HG03108 (cell line): ENCODE data around the gene COL9A3.

ENCODE experiments used
- ATAC-seq: cut with Tn5 transposase; IDR thresholded peaks from one replicate; pipeline ENCODE4 v1.9.1; 2021; ENCODE audit warnings: moderate library complexity; ENCODE audit not compliant: unreplicated experiment

The COL9A3 gene

DNA sequence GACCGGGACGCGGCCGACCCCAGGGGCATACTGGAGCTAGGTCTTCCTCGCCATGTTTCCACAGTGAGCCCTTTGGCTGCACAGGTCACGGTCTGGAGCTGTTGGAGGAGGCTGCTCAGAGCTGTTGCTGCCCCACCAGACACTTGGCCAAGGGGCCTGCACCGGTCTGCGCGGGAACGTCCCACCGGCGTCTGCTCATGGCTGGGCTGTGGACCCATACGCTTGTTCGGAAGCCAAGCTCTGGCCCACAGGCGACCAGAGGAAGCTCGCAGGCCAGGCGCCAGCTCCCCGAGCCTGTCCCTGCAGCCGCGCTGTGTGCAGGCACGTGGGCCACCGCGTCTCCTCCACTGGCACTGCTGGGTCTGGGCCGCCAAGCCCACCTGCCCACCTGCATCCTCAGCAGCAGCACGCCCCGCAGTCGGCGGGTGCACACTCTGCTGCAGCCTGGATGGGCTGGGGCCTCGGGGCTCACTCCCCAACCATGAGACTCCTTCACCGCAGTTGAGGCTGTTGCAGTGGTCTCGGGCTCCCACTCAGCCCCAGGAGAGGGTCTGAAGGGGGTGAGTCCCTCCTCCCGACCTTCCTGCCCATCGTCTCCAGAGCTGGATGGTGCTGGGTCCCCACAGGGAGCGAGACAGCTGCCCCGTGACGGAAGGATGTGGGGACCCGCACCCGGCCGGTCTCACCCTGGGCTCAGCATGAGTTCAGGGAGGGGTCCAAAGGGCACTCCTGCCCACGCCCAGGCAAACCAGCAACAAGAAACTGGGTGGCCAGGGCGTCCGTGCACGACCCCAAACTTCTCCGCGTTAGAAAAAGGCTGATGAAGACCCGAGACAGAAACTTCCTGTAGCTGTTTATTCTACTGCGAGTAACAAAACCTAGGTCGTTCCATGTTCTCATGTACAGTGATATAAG, 60.3 kb downstream of the COL9A3 start:
- no peak for ATAC-seq

- ATAC-seq: no peak
These were observed 61.6 kb downstream of the COL9A3 start for GRCh38 chr20:62878244-62879038.

DNA sequence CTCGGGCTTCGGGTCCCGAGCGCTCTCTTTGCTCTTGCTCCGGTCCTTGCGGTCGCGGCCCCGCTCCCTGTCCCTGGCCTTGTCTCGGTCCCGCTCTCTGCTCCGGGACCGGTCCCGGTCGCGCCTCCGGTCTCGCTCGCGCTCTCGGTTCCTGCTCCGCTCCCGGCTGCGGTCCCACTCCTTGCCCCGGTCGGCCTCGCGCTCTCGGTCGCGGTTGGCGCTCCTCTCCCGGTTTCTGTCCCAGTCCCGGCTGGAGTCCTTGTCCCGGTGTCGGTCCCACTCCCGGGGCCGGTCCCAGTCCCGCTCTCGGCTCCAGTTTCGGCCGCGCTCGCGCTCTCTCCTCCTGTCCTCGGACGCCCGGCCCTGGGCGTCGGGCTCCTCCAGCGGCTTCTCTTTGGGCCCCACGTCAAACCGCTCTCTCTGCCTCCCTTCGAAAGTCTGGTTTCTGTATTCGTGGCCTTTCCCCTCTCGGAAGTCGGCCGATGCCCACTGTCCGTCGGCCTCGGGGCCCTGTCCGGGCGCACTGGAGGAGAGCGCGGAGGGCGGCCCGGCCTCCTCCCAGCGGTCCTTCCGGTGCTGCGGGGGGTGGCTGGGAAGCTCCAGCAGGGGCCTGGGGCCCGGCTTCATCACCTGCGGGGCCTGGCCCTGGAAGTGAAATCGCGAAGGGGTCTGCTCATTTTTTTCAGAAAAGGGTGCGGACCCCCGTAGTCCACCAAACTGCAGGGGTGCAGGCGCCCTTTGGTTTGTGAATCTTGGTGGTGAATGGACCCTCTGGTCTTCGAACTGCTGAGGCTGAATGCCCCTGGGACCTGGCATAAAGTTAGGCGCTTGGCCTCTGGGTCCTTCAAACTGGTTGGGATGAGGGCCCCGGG, 62.7 kb downstream of the COL9A3 start:
- no peak for ATAC-seq

DNA sequence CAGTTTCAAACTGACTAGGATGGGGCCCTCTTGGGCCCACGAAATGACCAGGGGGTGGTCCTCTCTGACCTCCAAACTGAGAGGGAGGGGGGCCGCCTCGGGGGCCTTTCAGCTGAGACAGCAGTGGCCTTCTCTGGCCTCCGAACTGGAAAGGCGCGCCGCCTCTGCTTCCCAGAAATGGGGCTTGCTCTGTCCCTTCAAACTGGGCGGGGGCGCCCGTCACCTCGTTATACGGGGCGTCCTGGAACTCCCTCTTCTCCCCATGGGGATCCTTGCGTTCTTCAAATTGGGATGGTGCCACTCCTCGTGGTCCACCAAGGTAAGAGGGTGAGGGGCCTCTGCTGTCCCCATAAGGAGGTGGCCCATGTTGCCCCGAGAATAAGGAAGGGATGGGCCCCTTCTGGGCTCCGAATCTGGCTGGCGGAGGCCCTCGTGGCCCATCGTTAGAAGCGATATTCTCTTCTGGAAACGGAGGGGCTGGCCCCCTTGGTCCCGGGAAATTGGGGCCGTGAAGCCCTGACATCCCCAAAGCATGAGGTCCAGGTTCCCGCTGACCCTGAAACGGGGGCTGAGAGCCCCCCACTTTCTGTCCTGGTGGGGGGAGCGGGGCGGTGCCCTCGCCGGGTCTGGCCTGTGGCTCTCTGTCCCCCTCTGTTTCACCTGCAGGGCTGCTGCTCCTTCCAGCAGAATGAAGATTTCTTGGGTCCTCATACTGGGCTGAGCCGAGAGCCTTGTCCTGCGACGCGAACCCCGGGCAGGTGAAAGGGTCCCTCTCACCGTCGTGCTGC, 63.5 kb downstream of the COL9A3 start:
- no peak for ATAC-seq

GRCh38 chr20:62880935-62881661, 64.2 kb downstream of the COL9A3 start:
- no peak for ATAC-seq

DNA sequence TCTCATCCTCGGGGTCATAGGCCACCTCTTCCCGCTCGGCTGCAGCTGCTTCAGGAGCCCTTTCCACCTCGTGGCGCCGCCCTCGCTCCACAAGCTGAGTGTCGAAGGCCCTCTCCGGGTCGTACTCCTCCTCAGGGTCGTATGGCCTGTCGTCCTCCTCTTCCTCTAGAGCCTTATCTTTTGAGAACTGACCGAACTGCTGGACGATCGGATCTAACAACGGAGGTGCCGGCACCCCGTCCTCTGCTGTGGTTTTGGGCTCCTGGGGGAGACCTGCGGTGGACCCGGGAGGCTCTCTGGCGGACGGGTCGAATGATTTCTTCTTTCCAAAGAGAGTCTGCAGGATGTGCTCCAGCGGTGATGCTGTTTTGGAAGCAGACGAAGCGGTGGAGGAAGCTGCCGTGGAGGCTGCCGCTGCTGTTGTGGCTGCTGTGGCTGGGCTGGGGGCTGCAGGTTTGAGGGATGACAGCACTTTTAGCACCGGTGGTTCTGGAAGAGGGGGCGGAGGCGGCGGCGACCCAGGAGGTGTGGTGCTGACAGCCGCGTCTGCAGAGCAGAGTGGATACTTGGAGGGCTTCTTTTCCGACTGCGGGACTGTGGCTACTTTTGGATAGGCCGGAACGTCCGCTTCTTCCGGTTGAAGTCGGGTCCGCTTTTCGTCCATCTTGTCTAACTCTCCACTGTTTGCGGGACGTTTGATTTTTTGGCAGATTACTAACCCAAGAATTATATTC, 65.0 kb downstream of the COL9A3 start:
- no peak for ATAC-seq

DNA sequence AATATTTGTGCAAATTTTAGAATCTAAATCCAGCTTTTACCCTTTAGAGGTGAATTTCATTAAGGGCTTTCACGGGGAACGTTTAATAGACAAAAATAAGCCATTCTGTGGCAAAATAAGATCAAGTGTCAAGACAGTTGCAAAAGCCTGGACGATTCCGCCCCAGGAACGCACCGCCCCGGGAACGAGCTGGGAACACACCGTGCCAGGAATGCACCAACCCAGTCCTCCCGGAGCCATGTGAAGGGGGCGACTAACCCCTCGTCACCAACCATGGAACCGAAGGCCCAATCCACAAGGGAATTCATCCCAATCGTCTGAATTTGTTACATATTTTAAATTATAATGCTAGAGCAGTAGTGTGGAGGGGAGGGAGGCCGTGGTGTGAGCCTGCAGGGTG, 65.6 kb downstream of the COL9A3 start:
- no peak for ATAC-seq

GRCh38 chr20:62884556-62884955, 67.7 kb downstream of the COL9A3 start:
- ATAC-seq: no peak

DNA sequence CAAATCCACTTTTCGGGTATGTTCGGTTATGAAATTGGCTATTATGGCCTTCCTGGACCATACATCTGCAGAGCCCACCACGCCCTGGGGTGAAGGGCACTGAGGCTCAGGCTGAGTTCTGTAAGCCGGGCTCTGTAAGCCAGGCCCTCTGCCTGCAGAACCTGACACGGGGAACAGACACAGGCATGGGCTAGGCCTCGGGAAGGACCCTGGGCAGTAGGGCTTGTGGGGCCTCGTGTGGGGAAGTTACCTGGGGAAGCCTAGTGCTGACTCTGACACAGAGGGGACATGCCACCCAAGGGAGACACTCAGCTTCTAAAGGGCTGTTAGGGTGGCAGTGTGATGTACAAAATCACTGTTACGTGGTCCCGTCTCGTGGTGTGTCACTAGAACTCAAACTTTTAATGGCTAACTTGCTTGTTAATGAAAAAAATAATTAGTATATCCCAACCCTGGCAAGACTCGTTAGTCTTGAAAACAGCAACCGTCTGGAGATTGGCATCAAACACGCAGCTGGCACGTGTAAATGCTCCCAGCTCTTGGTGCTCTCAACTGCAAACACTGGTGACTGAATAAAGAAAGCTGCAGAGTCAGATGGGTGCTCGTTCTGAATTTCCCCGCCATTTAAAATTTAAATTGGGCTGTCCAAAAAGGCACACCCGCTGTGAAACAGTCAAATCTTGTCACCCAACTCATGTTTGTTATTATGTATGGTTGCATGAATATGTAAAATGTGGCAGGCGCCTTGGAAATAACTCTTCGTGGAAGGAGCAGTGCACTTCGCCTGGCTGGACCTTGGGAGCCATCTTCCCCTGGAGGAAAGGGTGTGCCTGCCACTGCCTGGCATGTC, 68.4 kb downstream of the COL9A3 start:
- ATAC-seq: no peak

DNA sequence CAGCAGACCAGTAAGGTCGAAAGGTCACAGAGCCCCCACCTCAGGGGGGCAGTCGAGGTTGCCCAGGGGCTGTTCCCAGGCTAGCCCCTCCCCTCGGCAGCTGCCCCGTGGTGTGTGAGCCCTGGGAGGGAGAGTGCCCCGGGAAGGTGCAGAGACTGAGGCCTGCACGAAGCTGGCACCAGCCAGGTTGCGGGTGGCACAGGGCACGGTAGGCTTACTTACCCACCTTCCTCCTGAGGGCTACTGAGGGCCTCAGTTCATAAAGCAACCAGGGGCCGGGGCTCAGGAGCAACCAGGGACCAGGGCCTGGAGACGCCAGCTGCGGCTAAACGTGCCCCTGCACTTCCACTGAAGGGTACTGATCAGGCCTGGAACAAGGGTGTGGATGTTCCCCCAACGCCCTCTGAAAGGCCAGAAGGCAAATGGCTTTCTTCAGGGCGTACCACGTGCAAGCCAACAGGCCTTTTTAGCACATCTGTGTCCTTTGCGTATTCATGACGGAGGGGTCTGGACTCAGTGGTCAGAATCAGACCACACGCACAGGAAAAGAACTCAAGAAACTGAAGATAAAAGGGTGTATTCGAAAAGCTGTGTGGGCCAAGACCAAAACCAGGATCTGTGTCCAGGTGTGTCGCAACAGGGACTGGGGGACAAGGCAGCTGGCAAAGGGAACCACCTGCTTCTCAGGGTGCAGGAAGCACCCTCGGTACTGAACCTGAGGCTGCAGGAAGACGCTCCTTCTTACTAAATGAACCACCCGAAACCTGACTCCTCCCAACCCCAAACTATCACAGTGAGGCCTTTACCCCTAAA, 69.3 kb downstream of the COL9A3 start:
- ATAC-seq: no peak

DNA sequence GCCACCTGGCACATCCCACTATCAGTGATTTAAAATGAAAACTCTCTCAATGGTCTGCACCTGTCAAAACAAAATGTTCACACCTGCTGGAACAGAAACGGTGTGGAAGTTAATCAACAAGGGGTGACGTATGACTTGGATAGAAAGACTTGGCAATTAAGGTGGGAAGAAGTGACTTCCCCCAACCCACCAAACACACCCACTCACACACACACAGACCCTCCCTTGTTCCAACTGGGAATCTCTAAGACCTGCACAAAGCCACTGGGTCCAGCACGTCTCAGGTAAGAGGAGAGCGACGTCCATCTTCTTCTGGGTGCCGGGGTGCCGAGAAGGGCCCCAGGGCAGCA, 69.8 kb downstream of the COL9A3 start:
- ATAC-seq: no peak

DNA sequence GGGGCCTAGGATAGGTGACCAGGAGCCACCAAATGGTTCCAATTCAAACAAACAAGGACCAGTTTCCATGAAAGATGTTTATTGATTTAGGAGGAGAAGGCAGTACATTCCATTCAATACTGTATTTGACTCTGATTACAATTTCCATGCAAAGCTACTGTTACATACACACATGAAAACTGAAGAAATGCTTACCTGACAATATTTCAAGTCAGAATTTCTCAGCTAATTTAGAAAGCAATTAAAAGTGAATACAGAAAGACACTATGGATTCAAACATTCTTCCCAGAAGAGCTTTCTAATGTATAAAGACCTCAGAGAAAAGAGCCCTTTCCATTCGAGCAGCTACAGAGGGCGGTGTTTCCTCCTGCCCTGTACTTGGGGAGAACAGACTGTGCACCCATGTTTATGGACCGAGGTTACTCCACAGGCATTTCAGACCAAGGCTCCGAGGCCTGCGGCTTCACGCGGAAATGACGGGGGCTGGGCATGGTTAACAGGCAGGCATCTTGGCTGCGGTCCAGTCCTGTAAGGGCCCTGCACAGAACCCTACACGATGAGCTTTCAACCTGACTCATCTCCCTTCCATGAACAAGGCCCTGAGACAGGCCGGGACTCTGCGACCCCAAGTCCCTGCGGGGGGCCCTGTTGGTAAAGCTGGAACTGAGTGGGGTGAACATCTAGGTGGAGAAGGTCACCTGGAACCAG, 70.5 kb downstream of the COL9A3 start:
- no peak for ATAC-seq

DNA sequence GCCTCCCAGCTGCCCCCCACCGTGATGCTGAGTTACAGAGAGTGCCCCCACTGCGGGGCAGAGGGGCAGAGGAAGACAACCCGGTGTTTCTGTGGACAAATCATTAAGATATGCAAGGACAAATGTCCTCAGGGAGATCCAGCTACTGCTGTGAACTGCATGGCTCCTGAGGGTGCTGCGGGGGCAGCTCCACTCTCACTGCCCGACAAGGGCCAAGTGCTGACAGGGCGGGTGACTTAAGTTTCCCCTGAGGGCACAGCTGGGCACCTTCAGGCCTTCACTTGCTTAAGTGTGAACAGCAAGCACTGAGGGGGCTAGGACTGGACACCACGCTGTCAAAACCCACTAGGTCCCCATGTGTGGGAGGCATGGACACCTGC, 71.0 kb downstream of the COL9A3 start:
- no peak for ATAC-seq

DNA sequence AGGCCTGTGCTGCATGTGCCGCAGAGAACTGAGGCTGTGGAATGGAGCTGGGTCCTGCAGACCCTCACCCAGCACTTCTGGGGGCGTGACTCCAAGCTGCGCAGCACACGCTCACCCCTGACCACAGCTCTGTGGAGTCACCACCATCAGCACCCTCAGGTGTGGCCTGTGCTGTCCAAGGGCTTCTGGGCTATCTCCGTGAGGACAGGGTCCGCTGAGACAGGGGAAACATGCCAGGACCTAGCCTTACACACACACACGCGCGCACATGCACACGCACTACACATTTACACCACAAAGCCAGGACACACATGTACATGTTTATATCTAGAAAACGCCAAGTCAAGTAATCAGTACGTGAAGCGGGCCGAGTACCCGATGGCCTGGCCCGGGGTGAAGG, 71.6 kb downstream of the COL9A3 start:
- ATAC-seq: no peak

GRCh38 chr20:62888910-62889309, 72.1 kb downstream of the COL9A3 start:
- no peak for ATAC-seq

- no peak for ATAC-seq
These were observed 72.6 kb downstream of the COL9A3 start for GRCh38 chr20:62889411-62889810.

DNA sequence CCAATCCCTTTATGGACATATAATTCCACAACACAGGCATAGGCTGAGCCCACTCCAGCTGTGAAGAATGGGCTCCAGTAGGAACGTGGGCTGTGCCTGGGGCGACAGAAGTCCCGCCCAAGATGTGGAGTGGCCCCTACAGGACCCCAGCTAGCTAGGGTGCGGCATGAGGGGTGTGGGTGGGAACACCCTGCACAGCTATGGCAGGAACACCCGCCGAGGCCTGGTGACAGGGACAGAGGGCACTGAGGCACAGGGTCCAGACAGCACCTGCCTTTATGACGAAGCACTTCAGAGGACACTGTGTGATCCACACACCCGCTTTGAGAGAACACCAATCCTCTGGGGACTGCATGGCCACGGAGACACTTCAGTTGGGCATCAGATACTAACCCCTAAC, 73.0 kb downstream of the COL9A3 start:
- no peak for ATAC-seq
